Islet of Langerhans (tissue), 1 donor: ENCODE results near the gene INPP5F.
"Not testable (repeated sequence)": the region's sequence is repeated elsewhere in the genome, so short reads cannot be mapped to it uniquely, and the experiment has no call there.

Experiments used
- FAIRE-seq: peaks from one replicate; lab custom pipeline; 2011; peaks lifted over from hg19 to GRCh38; lab: Jason Lieb, UNC

The INPP5F gene

DNA sequence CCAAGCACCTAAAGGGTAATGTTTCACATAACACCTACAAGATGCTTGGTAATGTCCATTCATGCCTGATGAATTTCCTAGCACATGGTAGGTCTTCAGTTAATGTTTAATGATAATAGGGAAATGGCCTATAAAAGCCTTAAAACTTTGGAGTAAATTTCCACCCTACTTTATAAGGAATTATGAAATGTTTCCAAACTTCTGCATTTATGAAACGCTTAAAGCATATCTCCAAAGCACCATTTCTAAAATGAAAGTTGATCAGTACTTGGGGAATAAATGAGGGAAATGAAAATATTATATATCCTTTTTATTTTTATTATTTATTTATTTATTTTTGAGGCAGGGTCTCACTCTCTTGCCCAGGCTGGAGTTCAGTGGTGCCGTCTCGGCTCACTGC, 51.8 kb downstream of the INPP5F start:
- FAIRE-seq: no peak

DNA sequence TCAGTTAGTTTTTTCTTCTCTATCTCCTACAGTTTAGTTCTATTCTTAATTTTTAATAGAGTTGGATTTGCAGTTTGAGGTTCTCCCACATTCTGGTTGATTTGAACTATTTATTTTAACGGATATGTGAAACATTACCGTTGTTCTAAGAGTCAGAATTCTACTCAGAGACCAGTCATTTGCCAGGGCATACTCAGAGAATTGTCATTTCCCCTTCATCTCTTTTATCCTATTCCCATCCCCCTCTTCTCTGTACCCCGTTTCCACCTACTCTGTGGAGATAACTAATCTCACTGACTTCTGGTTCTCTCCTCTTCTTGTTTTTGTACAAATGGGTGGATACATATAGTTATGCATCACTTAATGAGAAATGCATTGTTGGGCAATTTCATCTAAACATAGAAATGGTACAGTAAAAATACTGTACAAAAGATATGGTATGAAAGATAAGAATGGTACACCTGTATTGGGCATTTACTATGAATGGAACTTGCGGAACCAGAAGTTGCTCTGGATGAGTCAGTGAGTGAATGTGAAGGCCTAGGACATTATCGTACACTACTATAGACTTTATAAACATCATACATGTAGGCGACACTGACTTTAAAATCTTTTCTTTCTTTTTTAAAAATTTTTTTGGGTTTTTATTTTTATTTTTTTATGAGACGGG, 53.1 kb downstream of the INPP5F start:
- FAIRE-seq: no peak

DNA sequence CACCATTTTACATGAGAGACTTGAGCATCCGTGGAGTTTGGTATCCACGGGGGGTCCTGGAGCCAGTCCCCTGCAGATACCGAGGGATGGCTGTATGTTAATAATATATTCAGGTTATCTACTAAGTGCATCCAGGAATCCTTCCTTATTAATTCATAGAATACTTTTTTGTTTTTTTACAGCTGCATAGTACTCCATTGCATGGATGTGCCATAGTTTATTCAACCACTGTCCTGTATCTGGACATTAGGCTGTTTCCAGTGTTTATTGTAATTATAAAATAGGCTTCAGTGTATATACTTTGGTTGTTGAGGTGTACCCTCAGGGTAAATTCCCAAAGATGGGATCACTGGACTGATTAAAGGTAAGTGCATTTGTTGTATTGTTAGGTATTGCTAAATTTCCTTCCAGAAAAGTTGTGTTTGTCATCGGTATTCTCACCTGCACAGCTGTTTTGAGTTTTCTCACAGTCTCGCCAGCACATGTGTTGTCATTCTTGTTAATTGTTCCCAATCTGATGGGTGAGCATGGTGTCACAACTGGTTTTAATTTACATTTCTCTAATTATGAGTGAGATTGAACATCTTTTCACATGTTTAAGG, 55.1 kb downstream of the INPP5F start:
- FAIRE-seq: no peak

DNA sequence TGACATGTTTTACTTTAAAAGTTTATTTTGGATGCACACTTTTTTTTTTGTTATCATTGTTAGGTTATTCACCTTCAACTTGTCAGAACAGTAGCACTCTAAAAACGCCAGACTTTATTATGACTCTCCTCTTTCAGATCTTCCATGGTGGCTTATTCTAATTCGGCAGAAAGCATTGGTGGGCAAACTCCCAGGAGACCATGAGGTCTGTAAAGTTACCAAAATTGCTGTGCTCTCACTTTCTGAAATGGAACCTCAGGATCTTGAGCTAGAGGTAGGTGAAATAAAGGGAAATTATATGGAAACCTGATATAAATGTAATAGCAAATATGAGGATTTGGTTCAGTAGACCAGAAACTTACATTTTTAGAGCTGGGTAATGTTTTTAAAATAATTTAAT, 55.6 kb downstream of the INPP5F start:
- no peak for FAIRE-seq

DNA sequence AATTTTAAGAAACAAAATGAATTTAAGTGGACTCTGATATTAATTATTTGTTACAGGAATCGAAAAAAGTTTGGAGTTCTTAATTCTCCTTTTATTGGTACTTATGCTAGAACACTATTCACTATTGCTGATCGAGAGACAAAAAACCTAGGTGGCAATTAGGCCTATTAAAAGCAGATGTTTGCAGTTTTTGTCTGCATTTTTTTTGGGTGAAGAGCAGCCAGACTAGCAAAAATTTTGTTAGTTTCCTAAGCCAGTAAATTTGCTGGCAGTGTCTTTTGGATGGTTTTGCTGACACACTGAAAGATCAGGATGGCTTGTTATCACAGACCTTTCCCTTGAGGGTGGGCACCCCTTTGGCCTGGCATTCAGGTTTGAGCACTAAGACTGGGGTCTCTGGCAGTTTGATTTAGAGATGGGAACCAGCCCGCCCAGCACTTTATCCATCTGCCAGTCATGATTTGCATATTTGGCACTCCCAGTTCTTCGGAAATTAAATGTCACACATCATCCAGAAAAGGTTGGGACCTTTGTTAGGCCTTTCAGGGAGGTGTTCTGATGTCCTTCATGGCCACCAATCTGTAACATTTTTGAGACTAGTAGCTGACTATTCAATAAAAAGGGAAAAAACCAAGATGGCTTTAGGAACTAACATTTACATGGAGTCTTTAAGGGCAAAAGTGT, 57.3 kb downstream of the INPP5F start:
- no peak for FAIRE-seq

DNA sequence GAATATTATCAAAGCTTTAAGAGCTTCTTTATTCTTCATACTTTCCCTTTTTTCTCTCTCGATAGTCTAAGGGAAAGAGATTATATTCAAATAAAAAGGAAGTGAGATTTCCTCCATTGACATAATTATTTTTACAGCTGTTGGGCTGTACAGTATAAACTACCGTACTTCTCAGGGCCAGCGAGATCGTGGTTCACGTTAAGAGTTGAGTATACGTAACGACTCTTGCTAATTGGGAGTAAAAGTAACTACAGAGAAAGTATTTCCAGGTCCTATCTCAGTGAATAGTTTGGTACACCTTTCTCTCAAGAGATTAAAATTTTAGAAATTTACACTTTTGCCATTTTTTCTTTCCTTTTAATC, 57.8 kb downstream of the INPP5F start:
- no peak for FAIRE-seq

DNA sequence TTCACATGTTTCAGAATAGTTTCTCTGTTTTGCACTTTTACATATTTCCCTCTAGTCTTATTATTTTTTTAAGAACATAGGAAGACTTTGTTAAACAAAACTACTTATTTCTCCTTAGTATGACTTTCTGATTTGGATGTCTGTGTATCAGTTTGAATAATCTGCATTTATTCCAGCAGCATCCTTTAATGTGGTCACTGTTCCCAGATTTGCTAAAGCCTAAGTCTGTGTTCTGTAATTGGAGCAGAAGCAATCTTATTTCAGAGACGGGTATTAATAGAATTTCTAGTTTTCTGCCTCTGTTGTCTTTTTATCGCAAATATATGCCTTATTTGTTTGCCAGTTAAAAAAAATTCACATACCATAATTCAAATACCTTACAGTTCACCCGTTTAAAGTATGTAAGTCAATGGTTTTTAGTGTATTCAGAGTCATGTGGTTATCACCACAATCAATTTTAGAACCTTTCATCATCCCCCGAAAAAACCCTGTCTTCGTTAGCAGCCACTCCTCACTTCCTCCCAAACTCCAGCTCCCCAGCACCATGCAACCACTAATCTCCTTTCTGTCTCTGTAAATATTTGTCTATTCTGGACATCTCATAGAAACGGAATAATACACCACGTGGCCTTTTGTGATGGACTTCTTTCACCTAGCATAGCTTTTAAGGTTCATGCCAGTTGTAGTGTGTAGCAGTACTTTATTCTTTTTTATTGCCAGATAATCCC, 58.7 kb downstream of the INPP5F start:
- peak; percentile 95 for FAIRE-seq

DNA sequence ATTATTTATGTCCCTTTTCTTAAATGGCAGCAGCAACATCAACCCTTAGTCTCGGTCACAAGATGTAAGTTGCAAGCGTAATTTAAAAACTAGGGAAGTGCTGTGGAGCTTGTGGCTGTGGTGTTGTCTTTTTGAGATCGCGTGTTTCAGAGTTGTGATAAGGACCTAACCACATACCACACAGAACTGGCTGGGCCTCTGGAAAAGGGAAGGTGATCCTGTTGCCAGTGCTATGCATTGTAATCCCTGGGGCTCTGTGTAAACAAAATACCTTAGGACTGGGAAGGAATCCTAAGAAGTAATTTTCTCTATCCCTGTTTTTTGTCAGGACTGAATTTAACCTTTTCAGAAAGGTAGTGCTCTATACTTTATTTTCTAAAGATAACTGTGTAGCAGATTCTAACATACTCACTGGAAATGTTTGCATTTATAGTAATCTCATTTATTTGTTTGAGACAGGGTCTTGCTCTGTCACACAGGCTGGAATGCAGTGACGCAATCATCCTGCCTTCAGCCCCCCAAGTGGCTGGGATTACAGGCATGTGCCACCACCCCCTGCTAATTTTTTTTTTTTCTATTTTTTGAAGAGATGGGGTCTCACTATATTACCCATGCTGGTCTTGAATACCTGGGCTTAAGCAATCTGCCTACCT, 60.4 kb downstream of the INPP5F start:
- FAIRE-seq: no peak

DNA sequence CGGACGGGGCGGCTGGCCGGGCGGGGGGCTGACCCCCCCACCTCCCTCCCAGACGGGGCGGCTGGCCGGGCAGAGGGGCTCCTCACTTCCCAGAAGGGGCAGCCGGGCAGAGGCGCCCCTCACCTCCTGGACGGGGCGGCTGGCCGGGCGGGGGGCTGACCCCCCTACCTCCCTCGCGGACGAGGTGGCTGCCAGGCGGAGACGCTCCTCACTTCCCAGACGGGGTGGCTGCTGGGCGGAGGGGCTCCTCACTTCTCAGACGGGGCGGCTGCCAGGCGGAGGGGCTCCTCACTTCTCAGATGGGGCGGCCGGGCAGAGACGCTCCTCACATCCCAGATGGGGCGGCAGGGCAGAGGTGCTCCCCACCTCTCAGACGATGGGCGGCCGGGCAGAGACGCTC, 69.3 kb downstream of the INPP5F start:
- not testable (repeated sequence) for FAIRE-seq

DNA sequence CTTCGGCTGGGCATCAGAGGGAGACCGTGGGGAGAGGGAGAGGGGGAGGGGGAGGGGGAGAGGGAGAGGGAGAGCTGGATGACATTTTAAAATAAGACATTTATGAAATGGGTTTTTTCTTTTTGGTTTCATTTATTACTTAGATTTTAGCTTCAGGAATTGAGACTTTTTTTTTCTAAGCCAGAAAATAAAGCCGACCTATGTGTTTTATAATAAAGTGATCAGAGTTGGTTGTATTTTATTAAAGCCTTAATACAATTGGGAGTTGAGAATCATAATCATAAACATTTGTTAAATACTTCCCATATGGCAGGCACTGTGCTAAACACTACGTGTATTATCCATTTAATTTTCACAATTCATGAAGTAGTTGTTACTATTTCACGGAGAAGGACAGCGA, 70.2 kb downstream of the INPP5F start:
- FAIRE-seq: no peak

DNA sequence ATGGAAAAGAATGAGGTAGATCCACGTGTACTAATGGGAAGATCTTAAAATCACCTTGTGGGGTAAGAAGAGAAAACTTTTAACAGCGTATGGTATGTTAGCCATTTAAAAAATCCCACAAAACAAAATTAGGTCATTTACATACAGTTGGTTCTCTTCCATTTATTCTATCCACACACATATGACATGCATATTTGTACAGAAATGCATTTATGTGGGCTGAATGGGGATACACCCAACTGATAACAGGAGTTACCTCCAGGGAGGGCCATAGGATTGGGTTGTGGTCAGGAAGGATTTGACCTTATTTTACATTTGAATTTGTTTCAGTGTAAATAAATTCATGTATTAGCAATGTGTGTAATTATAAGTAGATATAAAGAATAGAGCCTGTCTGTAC, 75.3 kb downstream of the INPP5F start:
- FAIRE-seq: no peak

DNA sequence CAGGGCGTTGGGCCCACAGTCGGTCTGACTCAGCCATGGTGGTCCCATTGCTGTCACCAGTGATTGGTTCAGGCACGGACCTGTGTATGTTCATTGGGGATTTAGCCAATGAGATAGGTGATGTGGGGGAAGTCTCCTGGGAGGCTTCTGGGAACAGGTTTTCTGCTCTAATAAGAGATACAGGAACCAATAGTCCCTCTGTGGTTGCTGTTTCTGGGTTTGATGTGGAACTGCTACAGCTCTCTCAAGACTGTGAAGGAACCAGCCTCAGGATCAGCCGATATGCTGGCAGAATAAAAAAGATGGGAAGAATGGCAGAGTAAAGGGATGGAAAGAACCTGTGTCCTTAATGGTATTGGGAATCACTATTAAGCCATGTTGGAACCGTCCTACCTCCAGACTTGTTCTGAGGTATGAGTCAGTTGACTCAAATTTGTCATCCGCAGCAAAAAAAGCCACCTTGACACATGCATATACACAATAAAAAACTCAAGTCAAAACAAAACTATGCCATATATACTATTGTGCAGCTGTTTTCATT, 76.2 kb downstream of the INPP5F start:
- no peak for FAIRE-seq

DNA sequence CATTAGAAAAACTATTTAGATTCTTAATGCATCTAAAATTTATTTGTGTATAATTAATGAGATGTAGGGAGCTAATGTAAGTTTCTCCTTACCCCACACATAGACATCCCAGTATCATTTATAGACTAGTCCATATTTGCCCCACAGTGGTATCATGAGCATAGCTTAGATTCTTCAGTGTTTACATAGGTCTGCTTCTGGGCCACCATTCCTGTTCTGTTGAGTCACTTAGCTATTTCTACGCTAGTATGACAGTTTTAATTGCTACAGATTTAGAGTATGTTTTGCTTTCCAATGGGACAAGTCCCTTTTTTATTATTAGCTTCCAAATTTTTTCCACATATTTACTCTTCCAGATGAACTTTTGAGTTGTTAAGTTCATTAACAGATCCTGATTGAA, 77.4 kb downstream of the INPP5F start:
- no peak for FAIRE-seq

DNA sequence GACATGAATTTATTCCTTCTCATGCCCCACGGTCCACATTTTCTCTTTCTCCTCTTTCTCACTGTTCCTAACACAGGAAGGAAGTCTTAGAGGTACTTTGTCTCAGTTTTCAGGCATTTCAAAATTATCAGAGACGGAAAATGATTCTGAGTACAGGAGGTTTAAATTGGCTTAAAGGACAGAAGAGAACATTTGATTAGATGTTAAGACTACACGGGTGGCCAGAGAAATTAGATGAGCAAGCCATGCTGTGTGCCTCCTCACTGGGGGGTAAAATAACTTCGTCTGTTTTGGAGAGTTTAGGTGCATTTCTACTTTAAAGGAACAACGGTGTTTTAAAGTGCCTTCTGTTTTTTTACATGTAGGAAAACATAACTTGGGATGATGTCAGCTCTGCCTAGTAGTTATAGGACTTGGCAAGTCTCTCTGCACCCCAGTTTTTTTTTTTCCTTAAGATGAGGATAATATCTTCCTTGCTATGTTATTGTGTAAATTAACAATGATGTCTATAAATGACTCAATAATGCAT, 79.9 kb downstream of the INPP5F start:
- FAIRE-seq: peak; percentile 24

DNA sequence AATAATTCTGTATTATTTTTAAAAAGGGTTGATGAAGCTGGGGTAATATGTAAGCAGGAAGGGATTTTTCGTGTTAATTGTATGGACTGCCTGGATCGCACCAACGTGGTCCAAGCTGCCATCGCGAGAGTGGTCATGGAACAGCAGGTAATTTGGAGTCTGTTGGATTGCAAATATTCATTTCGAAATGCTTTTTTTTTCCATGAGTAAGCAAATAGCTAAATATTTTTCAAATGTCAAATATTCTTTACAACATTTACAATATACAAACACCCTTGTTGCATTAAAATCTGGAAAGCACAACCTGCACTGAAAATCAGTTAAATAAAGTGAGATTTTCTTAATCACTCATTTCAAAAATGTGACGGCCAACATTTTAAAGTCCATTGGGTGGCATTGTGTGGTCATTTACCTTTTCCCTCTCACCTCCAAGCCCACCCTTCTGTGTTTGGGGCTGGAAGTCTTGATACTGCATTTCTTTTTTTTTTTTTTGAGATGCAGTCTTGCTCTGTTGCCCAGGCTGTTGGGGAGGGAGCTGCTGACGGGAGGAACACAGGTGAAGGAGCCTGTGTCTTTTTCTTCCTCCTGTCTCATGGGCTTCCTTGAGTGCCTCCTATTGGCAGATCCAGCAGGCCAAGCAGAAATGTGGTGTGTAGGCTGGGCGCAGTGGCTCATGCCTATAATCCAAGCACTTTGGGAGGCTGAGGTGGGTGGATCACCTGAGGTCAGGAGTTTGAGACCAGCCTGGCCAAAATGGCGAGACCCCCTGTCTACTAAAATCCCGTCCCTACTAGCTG, 80.7 kb downstream of the INPP5F start:
- FAIRE-seq: no peak

DNA sequence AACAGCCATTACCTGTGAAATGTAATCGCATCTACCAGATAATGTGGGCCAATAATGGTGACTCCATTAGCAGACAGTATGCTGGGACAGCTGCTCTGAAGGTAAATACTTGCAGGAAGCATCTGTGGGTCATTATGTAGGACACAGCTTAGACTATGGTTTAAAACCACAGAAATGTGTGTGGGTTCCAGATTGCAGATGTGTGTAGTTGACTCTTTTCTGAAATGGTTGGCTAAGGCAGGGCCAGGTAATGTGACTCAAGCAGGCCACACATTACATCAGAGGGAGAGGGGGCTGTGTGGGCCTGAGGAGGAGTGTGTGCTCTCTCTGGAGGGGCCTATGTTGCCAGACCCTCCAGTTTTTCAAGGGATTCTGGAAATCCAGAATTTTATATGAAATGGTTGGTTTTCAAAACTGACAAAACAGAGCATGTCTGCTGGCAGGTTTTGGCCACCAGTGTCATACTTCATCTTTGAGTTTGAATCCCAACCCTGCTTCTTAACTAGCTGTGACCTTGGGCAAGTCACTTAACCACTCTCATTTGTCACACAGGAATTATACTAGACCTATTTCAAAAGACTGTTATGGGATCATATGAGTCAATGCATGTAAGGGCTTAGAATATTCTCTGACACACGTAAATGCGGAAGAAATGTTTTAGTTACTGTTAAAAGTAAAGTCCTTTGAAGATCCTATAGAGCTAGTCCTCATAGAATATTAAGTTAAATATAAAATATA, 82.3 kb downstream of the INPP5F start:
- FAIRE-seq: peak; percentile 9

DNA sequence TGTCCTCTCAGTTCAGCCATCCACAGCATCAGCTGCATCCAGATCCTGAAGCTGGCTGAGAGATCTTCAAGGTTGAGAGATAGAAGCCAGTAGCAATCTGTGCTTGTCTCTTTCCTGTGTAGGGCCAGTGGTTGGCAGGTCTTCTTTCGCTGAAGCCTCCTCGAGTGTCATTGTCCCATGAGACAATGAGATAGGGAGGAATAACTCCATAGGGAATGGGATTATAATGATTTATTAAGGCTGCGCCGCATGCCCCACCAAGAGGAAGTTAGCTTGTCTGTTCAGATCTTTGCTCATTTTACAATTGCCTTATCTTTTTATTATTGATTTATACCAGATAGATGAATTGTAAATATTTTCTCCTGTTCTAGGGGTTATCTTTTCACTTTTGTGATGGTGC, 85.3 kb downstream of the INPP5F start:
- no peak for FAIRE-seq

DNA sequence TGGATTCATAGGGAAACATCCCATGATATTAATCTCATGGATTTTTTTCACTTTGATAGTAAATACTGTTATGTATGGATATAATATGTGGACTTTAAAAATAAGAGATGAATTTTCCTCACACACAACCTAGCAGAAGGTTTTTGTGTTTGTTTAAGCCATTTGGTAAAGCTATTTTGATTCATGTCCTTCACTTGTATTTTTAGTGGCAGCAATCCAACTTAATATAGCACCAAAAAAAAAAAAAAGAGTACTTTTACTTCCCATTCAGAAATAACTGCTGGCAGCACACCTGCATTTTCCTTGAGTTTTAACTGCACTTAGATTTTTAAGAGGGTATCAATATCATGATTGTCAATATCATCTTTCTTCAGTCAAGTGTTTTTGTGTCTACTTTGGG, 86.8 kb downstream of the INPP5F start:
- FAIRE-seq: peak; percentile 89

DNA sequence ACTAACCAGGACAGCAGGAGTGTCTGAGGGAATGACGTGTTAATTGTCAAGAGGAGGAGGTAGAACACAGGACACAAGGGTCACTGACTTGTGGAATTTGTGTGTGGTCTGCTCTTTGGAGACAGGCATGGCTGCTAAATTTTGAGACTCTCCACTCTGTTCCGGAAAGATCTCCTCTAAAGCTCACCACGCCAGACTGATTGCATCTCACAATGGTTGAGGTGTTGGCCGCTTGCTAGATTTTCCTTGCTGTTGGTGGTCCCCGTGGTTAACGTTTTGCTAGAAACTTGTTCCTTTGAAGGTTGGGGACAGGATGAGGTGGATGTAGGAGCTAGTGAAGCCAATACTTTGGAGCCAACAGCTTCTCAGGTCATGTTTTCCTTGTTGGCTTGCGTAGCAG, 89.8 kb downstream of the INPP5F start:
- no peak for FAIRE-seq
